ENCODE measurements around the gene MED12L.

The MED12L gene

DNA sequence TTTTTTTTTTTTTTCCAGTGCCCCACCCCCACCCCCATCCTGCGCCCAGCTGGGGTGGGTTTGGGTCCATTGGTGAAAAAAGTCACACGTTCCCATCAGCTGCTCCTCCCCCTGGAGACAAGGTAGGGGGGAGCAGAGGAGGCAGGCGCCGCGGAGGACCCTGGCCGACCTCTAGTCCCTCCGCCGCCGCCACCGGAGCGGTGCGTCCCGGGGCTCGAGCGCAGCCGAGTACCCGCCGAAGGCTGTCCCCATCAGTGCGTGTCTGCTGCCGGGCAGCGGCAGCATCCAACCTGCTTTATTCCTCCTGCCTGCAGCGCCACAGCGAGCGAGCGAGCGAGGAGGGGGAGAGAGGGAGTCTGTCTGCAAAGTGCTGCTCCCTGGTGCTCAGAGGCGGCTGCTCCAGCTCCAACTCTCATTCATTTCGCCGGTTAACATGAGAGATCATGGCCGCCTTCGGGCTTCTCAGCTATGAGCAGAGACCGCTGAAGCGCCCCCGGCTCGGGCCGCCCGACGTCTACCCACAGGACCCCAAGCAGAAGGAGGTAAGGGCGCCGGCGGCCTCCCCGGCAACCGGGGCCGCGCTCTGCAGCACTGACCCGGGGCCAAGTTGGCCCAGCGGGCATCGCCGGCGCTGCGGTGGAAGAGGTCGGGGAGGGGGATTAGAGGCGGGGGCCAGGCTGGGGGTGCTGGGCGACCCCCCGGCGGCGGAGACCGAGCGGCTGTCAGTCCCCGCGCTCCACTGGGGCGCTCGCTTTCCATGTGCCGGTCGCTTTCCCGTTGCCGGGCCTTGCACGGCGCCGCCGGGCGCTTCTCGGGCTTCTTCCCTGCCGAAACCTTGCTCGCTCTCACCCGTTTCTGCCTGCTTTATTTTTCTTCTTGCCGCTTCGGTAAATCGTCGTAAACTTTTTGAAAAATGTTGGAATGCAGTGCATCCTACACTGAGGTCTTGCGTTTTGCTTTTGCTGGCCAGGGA lies 1.3 kb downstream of the MED12L start:
- H3K36me3 ChIP-seq (ENCODE audit: control insufficient read depth, insufficient read depth, low read length) = no peaks in the 10 kb centered on the region
- peak; percentile 19 to 46 (median 38) for DNase-seq
- H3K4me3 ChIP-seq (ENCODE audit: insufficient read depth, low read depth, low read length, poor library complexity, severe bottlenecking) = peak overlapping the region; percentile 67
- H3K9me3 ChIP-seq (ENCODE audit: control insufficient read depth, low read length) = no peaks in the 10 kb centered on the region
- no peak overlapping the region for H3K27ac ChIP-seq (ENCODE audit: insufficient read depth, low read length, poor library complexity, severe bottlenecking)
- H3K4me1 ChIP-seq (ENCODE audit: control insufficient read depth, insufficient read depth, low read length, poor library complexity, severe bottlenecking) = peaks cover 14% of the 10 kb centered on the region
- H3K27me3 ChIP-seq (replicated peaks; ENCODE audit: control insufficient read depth, insufficient read depth, low read length, poor library complexity, severe bottlenecking) = no peaks in the 10 kb centered on the region

DNA sequence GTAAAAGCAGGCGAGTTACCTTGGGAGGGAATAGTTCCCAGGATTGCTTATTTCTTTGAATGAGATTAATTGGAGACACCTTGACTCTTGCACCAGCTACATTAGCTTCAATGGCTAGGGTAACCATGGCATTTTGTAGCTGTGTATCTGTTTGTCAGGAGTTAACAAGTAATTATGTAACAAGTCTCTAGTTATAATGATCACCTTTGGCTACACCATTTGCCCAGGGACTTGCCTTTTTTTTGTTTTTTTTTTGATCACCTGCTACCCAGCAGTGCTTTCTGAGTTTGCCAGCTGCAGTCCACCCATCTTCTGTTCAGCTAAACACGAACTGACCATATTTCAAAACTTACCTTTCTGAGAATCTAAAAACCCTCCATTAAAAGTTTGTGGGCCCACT lies 2.2 kb downstream of the MED12L start:
- Histone ChIP-seq H3K36me3 (ENCODE audit: control insufficient read depth, insufficient read depth, low read length) (no peaks in the 10 kb centered on the region), H3K27me3 (replicated peaks; ENCODE audit: control insufficient read depth, insufficient read depth, low read length, poor library complexity, severe bottlenecking) (no peaks in the 10 kb centered on the region), H3K27ac (ENCODE audit: insufficient read depth, low read length, poor library complexity, severe bottlenecking) (no peak overlapping the region), H3K9me3 (ENCODE audit: control insufficient read depth, low read length) (no peaks in the 10 kb centered on the region), H3K4me1 (ENCODE audit: control insufficient read depth, insufficient read depth, low read length, poor library complexity, severe bottlenecking) (peaks cover 14% of the 10 kb centered on the region), H3K4me3 (ENCODE audit: insufficient read depth, low read depth, low read length, poor library complexity, severe bottlenecking) (no peak overlapping the region)
- no peak for DNase-seq

DNA sequence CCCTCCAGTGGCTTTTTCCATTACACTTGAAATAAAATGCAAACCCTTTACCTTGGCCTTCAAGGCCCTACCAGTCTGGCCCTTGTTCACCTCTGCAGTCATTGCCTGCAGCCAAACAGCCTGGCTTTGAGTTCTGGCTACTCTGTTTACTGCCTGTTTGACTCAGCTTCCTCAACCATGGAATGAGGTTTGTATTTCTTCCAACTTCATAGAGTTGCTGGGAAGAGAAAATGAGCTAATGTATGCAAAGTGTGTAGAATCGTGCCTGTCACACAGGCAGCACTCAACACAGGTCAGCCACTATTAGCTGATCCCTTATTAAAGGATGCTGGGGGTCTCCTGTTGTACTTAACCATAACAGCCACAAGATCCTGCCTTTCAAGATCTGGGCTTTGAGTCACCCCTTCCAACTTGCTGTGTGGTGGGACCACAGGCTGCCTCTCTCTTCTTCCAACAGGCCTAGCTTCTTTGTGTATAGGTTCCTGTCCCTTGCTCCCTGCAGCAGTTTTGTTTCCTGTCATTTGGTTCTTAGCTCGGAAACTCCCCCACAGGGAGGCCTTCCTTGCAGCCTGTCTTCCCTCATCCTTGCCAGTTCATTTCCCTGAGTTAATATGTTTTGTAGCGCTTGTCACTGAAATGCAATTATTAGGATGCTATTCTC lies 6.4 kb downstream of the MED12L start:
- H3K27ac ChIP-seq (ENCODE audit: insufficient read depth, low read length, poor library complexity, severe bottlenecking) = no peak overlapping the region
- H3K9me3 ChIP-seq (ENCODE audit: control insufficient read depth, low read length) = no peaks in the 10 kb centered on the region
- no peak for DNase-seq
- no peaks in the 10 kb centered on the region for H3K36me3 ChIP-seq (ENCODE audit: control insufficient read depth, insufficient read depth, low read length)
- no peaks in the 10 kb centered on the region for H3K4me1 ChIP-seq (ENCODE audit: control insufficient read depth, insufficient read depth, low read length, poor library complexity, severe bottlenecking)
- H3K4me3 ChIP-seq (ENCODE audit: insufficient read depth, low read depth, low read length, poor library complexity, severe bottlenecking) = no peak overlapping the region
- no peaks in the 10 kb centered on the region for H3K27me3 ChIP-seq (replicated peaks; ENCODE audit: control insufficient read depth, insufficient read depth, low read length, poor library complexity, severe bottlenecking)

DNA sequence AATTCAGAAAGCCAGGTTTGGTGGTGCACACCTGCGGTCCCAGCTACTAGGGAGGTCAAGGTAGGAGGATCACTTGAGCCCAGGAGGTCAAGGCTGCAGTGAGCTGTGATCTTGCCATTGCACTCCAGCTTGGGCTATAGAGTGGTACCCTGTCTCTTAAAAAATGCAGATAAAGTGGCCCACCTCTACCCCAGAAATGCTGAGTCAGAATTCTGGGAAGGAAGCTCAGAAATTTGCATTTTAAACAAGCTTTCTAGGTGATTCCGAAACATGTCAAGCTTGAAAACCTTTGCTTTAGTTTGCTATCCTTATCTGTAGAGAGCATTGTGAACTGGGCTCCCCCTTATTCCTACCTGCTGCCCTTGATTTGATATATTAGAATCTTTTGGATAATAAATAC lies 7.7 kb downstream of the MED12L start:
- no peaks in the 10 kb centered on the region for H3K9me3 ChIP-seq (ENCODE audit: control insufficient read depth, low read length)
- H3K4me3 ChIP-seq (ENCODE audit: insufficient read depth, low read depth, low read length, poor library complexity, severe bottlenecking) = no peak overlapping the region
- H3K27ac ChIP-seq (ENCODE audit: insufficient read depth, low read length, poor library complexity, severe bottlenecking) = no peak overlapping the region
- H3K36me3 ChIP-seq (ENCODE audit: control insufficient read depth, insufficient read depth, low read length) = no peaks in the 10 kb centered on the region
- no peaks in the 10 kb centered on the region for H3K4me1 ChIP-seq (ENCODE audit: control insufficient read depth, insufficient read depth, low read length, poor library complexity, severe bottlenecking)
- no peak for DNase-seq
- H3K27me3 ChIP-seq (replicated peaks; ENCODE audit: control insufficient read depth, insufficient read depth, low read length, poor library complexity, severe bottlenecking) = no peaks in the 10 kb centered on the region

DNA sequence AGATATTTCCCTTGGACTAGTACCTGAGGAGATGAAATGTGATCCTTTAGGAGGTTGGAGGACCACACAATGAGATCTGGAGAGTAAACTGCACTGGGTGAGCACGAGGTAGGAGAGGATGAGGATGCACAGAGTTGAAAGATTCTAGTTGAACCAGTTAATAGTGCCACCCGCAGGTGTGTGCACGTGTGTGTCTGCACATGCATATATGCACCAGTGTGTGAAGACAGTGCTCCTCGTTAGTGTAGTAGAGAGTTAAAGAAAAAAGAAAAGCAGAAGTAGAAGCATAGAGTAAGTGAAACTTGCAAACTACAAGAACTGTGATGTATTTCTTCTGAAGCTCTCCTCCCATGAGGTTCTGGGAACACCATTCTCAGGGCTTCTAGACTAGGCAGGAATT lies 8.4 kb downstream of the MED12L start:
- no peaks in the 10 kb centered on the region for H3K36me3 ChIP-seq (ENCODE audit: control insufficient read depth, insufficient read depth, low read length)
- no peak overlapping the region for H3K4me3 ChIP-seq (ENCODE audit: insufficient read depth, low read depth, low read length, poor library complexity, severe bottlenecking)
- DNase-seq = no peak
- no peaks in the 10 kb centered on the region for H3K4me1 ChIP-seq (ENCODE audit: control insufficient read depth, insufficient read depth, low read length, poor library complexity, severe bottlenecking)
- no peaks in the 10 kb centered on the region for H3K9me3 ChIP-seq (ENCODE audit: control insufficient read depth, low read length)
- H3K27ac ChIP-seq (ENCODE audit: insufficient read depth, low read length, poor library complexity, severe bottlenecking) = no peak overlapping the region
- H3K27me3 ChIP-seq (replicated peaks; ENCODE audit: control insufficient read depth, insufficient read depth, low read length, poor library complexity, severe bottlenecking) = no peaks in the 10 kb centered on the region

DNA sequence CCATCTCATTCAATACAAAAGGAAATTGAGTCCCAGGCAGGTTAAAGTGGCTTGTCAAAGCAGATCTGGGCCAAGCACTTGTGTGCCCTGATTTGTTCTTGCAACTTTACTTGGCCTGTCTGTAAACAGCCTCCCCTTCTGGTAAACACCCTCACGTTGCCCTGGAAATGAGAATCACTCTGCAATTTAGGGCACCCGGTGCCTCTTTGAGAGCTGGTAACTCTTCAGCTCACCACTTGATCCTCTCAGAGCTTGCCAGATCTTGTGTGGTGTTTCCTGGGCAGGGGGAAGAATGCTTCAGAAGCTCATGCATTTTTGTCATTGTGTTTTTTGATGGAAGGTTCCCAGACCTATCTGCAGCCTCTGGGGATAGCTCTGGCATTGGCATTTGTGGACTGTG lies 11.3 kb downstream of the MED12L start:
- Histone ChIP-seq H3K4me1 (ENCODE audit: control insufficient read depth, insufficient read depth, low read length, poor library complexity, severe bottlenecking) (no peaks in the 10 kb centered on the region), H3K9me3 (ENCODE audit: control insufficient read depth, low read length) (no peaks in the 10 kb centered on the region), H3K27me3 (replicated peaks; ENCODE audit: control insufficient read depth, insufficient read depth, low read length, poor library complexity, severe bottlenecking) (no peaks in the 10 kb centered on the region), H3K36me3 (ENCODE audit: control insufficient read depth, insufficient read depth, low read length) (no peaks in the 10 kb centered on the region), H3K4me3 (ENCODE audit: insufficient read depth, low read depth, low read length, poor library complexity, severe bottlenecking) (no peak overlapping the region), H3K27ac (ENCODE audit: insufficient read depth, low read length, poor library complexity, severe bottlenecking) (no peak overlapping the region)
- no peak for DNase-seq

DNA sequence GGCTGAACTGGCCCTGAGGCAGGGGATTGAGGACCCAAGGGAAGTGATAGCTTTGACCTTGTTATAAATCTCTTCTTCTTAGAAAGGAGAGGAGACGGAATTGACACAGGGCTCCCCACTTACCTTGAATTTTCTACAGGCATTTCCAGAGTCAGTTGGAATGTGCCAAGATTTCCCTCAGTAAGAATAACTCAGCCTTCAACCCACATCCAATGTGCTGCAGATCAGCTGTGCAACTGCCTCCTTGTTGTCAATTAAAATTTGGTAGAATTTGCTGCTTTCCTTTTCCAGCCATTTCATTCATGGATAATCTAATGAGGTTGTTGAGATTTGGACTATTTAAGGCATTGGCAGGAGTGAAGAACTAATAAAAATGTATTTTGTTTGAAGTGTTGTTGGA lies 14.6 kb downstream of the MED12L start:
- Histone ChIP-seq H3K36me3 (ENCODE audit: control insufficient read depth, insufficient read depth, low read length) (no peaks in the 10 kb centered on the region), H3K4me3 (ENCODE audit: insufficient read depth, low read depth, low read length, poor library complexity, severe bottlenecking) (no peak overlapping the region), H3K27me3 (replicated peaks; ENCODE audit: control insufficient read depth, insufficient read depth, low read length, poor library complexity, severe bottlenecking) (no peaks in the 10 kb centered on the region), H3K9me3 (ENCODE audit: control insufficient read depth, low read length) (no peaks in the 10 kb centered on the region), H3K4me1 (ENCODE audit: control insufficient read depth, insufficient read depth, low read length, poor library complexity, severe bottlenecking) (no peaks in the 10 kb centered on the region), H3K27ac (ENCODE audit: insufficient read depth, low read length, poor library complexity, severe bottlenecking) (no peak overlapping the region)
- DNase-seq = no peak

DNA sequence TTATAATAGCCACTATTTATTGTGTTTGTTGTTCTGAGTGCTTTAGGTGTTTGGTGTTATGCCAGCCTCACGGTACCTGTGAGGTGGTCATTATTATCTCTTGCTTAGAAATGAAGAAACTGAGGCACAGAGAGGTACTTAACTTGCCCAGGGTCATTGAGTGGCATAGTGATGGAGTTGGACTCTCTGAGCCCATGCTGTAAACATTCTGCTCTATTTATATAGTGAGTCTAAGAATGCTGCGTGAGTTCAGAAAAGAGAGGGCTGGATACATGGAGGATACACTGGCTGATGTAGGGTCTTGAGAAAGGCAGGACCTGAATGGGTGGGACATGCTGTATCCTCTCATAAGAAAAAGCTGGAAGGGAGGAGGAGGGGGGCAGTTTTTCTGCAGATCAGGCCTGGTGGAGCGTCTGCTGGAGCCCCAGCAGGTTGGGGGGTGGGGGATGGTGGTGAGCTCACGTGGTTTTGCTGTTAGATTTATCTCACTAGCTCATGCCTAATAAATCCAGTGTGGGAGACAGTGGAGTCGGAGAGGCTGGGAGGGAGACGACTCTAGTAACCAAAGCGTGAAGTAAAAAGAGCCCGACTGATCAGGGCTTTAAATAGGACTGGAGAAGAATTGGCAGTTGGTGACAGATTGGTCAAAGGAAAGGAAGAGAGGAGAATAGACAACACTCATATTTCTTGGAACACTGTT lies 16.0 kb downstream of the MED12L start:
- no peak for DNase-seq
- no peaks in the 10 kb centered on the region for H3K4me1 ChIP-seq (ENCODE audit: control insufficient read depth, insufficient read depth, low read length, poor library complexity, severe bottlenecking)
- H3K27ac ChIP-seq (ENCODE audit: insufficient read depth, low read length, poor library complexity, severe bottlenecking) = no peak overlapping the region
- H3K4me3 ChIP-seq (ENCODE audit: insufficient read depth, low read depth, low read length, poor library complexity, severe bottlenecking) = no peak overlapping the region
- no peaks in the 10 kb centered on the region for H3K9me3 ChIP-seq (ENCODE audit: control insufficient read depth, low read length)
- H3K27me3 ChIP-seq (replicated peaks; ENCODE audit: control insufficient read depth, insufficient read depth, low read length, poor library complexity, severe bottlenecking) = no peaks in the 10 kb centered on the region
- H3K36me3 ChIP-seq (ENCODE audit: control insufficient read depth, insufficient read depth, low read length) = no peaks in the 10 kb centered on the region

DNA sequence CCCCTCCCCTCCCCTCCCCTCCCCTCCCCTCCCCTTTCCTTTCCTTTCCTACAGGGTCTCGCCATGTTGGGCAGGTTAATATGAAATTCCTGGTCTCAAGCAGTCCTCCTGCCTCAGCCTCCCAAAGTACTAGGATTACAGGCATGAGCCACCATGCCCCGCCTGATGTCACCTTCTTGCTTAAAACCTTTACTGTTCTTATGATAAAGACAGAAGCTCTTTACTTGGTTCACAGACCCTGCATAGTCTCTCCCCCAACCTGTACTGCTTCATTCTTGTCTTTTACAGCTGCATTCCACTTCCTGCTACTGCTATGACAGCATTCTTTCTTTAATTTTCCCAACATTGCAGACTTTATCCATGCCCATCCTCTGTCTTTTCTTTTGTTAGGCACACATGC lies 20.8 kb downstream of the MED12L start:
- Histone ChIP-seq H3K4me1 (ENCODE audit: control insufficient read depth, insufficient read depth, low read length, poor library complexity, severe bottlenecking) (no peaks in the 10 kb centered on the region), H3K27me3 (replicated peaks; ENCODE audit: control insufficient read depth, insufficient read depth, low read length, poor library complexity, severe bottlenecking) (no peaks in the 10 kb centered on the region), H3K36me3 (ENCODE audit: control insufficient read depth, insufficient read depth, low read length) (no peaks in the 10 kb centered on the region), H3K27ac (ENCODE audit: insufficient read depth, low read length, poor library complexity, severe bottlenecking) (no peak overlapping the region), H3K9me3 (ENCODE audit: control insufficient read depth, low read length) (no peaks in the 10 kb centered on the region), H3K4me3 (ENCODE audit: insufficient read depth, low read depth, low read length, poor library complexity, severe bottlenecking) (no peak overlapping the region)
- DNase-seq = no peak

DNA sequence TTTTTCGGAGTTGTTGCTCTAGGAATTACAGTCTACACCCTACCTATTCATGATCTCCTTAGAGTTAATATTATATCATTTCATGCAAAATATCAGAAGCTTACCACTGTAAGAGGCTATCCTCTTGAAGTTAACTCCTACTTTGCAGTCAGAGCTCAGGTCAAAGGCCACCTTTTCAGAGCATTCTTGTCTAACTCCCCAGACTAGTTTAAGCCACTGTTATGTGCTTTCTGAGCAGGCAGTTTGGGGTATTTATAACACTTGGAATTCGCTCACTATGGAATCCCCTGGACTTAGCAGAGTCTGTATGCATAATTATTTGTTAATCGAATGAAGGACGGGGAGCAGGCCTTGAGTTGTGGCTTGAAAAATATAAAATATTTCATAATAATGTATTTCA lies 21.7 kb downstream of the MED12L start:
- Histone ChIP-seq H3K27me3 (replicated peaks; ENCODE audit: control insufficient read depth, insufficient read depth, low read length, poor library complexity, severe bottlenecking) (no peaks in the 10 kb centered on the region), H3K4me1 (ENCODE audit: control insufficient read depth, insufficient read depth, low read length, poor library complexity, severe bottlenecking) (no peaks in the 10 kb centered on the region), H3K4me3 (ENCODE audit: insufficient read depth, low read depth, low read length, poor library complexity, severe bottlenecking) (no peak overlapping the region), H3K9me3 (ENCODE audit: control insufficient read depth, low read length) (no peaks in the 10 kb centered on the region), H3K36me3 (ENCODE audit: control insufficient read depth, insufficient read depth, low read length) (no peaks in the 10 kb centered on the region), H3K27ac (ENCODE audit: insufficient read depth, low read length, poor library complexity, severe bottlenecking) (no peak overlapping the region)
- no peak for DNase-seq
